Endothelial cell of umbilical vein (primary cell): ENCODE measurements around the gene MRNIP. TPM values are rescaled to one million over a fixed set of nuclear protein-coding genes. Genes with fewer than 3 reads are reported as not detected.

Experiments
- BruUV-seq: library from RNA; stranded (reverse); fragments of 400-500 nt; replicated peaks from 2 replicates; lab custom pipeline; 2021; lab: Mats Ljungman, UMichigan
- CTCF ChIA-PET: fragments of 300-600, 350-600 bp; sonication (Branson Sonifier 250); formaldehyde crosslinking; loops from one replicate; lab custom pipeline; 2021; ENCODE audit warnings: antibody characterized with exemption, inconsistent platforms; lab: Charles Lee
- POLR2A ChIA-PET: fragments of 300-600, 350-600 bp; sonication (Branson Sonifier 250); formaldehyde crosslinking; loops from one replicate; lab custom pipeline; 2021; ENCODE audit warnings: antibody characterized with exemption, inconsistent platforms; lab: Charles Lee
- DNase-seq: peaks from one replicate; pipeline ENCODE4 v3.0.0-alpha.2; 2011; ENCODE audit warnings: low read depth, low spot score
- FAIRE-seq: peaks from 2 replicates; lab custom pipeline; 2011; peaks lifted over from hg19 to GRCh38; lab: Jason Lieb, UNC
- H2AFZ ChIP-seq: 2 replicates; pipeline ENCODE4 v1.6.0; 2012; ENCODE audit warnings: low read depth, low read length, control low read depth, inconsistent platforms
- H3K27ac ChIP-seq: 2 replicates; pipeline ENCODE4 v1.5.1; 2011; ENCODE audit warnings: low read depth, mild to moderate bottlenecking, control low read depth, low read length, moderate library complexity; ENCODE audit not compliant: insufficient read depth
- H3K27me3 ChIP-seq, 2 experiments: 2 replicates each; pipeline versions ENCODE4 v1.6.0 to v1.6.1; 2011; ENCODE audit warnings: low read length in 2 of 2, mixed read lengths in 1 of 2; ENCODE audit not compliant: control insufficient read depth in 2 of 2, insufficient read depth in 2 of 2
- H3K36me3 ChIP-seq, 2 experiments: 2 replicates in 1 of 2; 3 replicates in 1 of 2; pipeline ENCODE4 v1.5.1; 2011; ENCODE audit warnings: low read length in 2 of 2, mild to moderate bottlenecking in 1 of 2, moderate library complexity in 1 of 2; ENCODE audit not compliant: control insufficient read depth in 2 of 2, insufficient read depth in 2 of 2; ENCODE audit errors: extremely low read depth in 1 of 2
- H3K4me1 ChIP-seq: 3 replicates; pipeline ENCODE4 v1.5.1; 2011; ENCODE audit warnings: mild to moderate bottlenecking, low read length; ENCODE audit not compliant: control insufficient read depth, insufficient read depth; ENCODE audit errors: extremely low read depth
- H3K4me2 ChIP-seq: 2 replicates; pipeline ENCODE4 v1.6.1; 2011; ENCODE audit warnings: low read length, control low read depth, mixed read lengths; ENCODE audit not compliant: insufficient read depth
- H3K4me3 ChIP-seq, 3 experiments: fragments of 200-600 bp in 1 of 3; sonication (generic), shearing (Covaris generic) in 1 of 3; replicated peaks in 1 of 3; 2 replicates each; pipeline ENCODE4 v1.5.1; 2011 to 2016; ENCODE audit warnings: control low read depth in 3 of 3, low read length in 3 of 3, mild to moderate bottlenecking in 2 of 3, inconsistent platforms in 1 of 3, low read depth in 1 of 3, moderate library complexity in 1 of 3; ENCODE audit not compliant: insufficient read depth in 1 of 3
- H3K79me2 ChIP-seq: 2 replicates; pipeline ENCODE4 v1.6.0; 2012; ENCODE audit warnings: low read length, inconsistent platforms; ENCODE audit not compliant: control insufficient read depth, insufficient read depth
- H3K9ac ChIP-seq: replicated peaks from 2 replicates; pipeline ENCODE3; 2011; ENCODE audit warnings: low read length, control low read depth; ENCODE audit not compliant: insufficient read depth; ENCODE audit errors: extremely low read depth
- H3K9me1 ChIP-seq: replicated peaks from 3 replicates; pipeline ENCODE4 v1.6.0; 2011; ENCODE audit warnings: mild to moderate bottlenecking, low read length; ENCODE audit not compliant: control insufficient read depth, insufficient read depth; ENCODE audit errors: extremely low read depth
- H3K9me3 ChIP-seq: replicated peaks from 2 replicates; pipeline ENCODE4 v1.5.1; 2012; ENCODE audit warnings: low read length, inconsistent platforms; ENCODE audit not compliant: control insufficient read depth, insufficient read depth
- H4K20me1 ChIP-seq: replicated peaks from 2 replicates; pipeline ENCODE3; 2011; ENCODE audit warnings: mild to moderate bottlenecking, low read length; ENCODE audit not compliant: control insufficient read depth, insufficient read depth; ENCODE audit errors: extremely low read depth
- FOS ChIP-seq: IDR thresholded peaks from 2 replicates; pipeline ENCODE4 v1.6.1; 2011; ENCODE audit warnings: mild to moderate bottlenecking, low read length, moderate library complexity, borderline replicate concordance; ENCODE audit not compliant: insufficient read depth
- GATA2 ChIP-seq: IDR thresholded peaks from 2 replicates; pipeline ENCODE4 v1.7.0; 2011; ENCODE audit warnings: low read depth, mild to moderate bottlenecking, moderate library complexity, mixed read lengths, low read length; ENCODE audit not compliant: insufficient read length, insufficient read depth
- MYC ChIP-seq: IDR thresholded peaks from one replicate; pipeline ENCODE4 v1.6.1; 2011; ENCODE audit warnings: mild to moderate bottlenecking, low read depth, low read length
- POLR2A ChIP-seq: IDR thresholded peaks from 2 replicates; pipeline ENCODE4 v1.6.1; 2012; ENCODE audit warnings: low read depth, mild to moderate bottlenecking, control low read depth, low read length
- POLR2AphosphoS5 ChIP-seq: IDR thresholded peaks from 2 replicates; pipeline ENCODE4 v1.6.1; 2012; ENCODE audit warnings: low read depth, mild to moderate bottlenecking, control low read depth, low read length, moderate library complexity; ENCODE audit not compliant: insufficient read depth
- dilution Hi-C: fragments of 300-500 bp; cut with MboI; formaldehyde crosslinking; loops from one replicate; pipeline ENCODE4 v1.15.0; 2019; ENCODE audit warnings: low sequenced_read_pairs; ENCODE audit not compliant: extremely low pct_ligation_motif_present
- intact Hi-C: fragments of 100-400 bp; cut with micrococcal nuclease; formaldehyde crosslinking; loops from one replicate; pipeline ENCODE4 v1.10.0; 2022
- polyA plus RNA-seq, 4 experiments: library from polyadenylated mRNA; depleted of rRNA in 3 of 4; stranded (reverse) in 3 of 4; unstranded in 1 of 4; fragments of >200 nt; gene quantifications; 2 replicates each; pipeline versions ENCODE4 v1.2.1 to v1.2.3, GENCODE V29; 2011 to 2012; ENCODE audit warnings: missing spikeins in 1 of 4
- total RNA-seq: library from RNA; stranded (reverse); gene quantifications from 2 replicates; pipeline ENCODE4 v1.2.3, GENCODE V29; 2021

Gene MRNIP
- total and polyA plus RNA-seq, 2 donors (not counting 3 experiments of a cell fraction or from before 2014, with no cell fraction given): 17.1 to 19.1 TPM

- Histone ChIP-seq H3K27ac (no peak overlapping the region), H3K9me3 (no peaks in the 10 kb centered on the region), H3K4me1 (no peaks in the 10 kb centered on the region), H4K20me1 (no peaks in the 10 kb centered on the region), H3K79me2 (peaks cover 2% of the 10 kb centered on the region), H2AFZ (no peak overlapping the region), H3K9me1 (no peaks in the 10 kb centered on the region), H3K27me3 (no peaks in the 10 kb centered on the region), H3K9ac (no peak overlapping the region), H3K36me3 (peaks cover 18 to 61% of the 10 kb centered on the region in 2 experiments), H3K4me3 (no peak overlapping the region), H3K4me2 (no peak overlapping the region)
- TF ChIP-seq MYC: no peak
- TF ChIP-seq FOS: no peak
- peak; percentile 44 for TF ChIP-seq POLR2A
- intact Hi-C loops (no loop called here), dilution Hi-C loops (no loop called here)
- CTCF ChIA-PET: interaction anchor here (1.5 kb wide), 1 partner anchor 30 kb away, joined by 3 read pairs; no protein-coding TSS in a partner anchor
- FAIRE-seq (no peak), DNase-seq (no peak)
- POLR2A ChIA-PET: interaction anchor here (1.1 kb wide), 1 partner anchor 11 kb away, joined by 3 read pairs; the partner anchor contains the start of gene SQSTM1
- no TSS peak for BruUV-seq
These were observed 26.4 kb downstream of the MRNIP start for GRCh38 chr5:179832039-179832745.

GRCh38 chr5:179830818-179831468 is 27.7 kb downstream of the MRNIP start:
- no peak overlapping the region for H2AFZ ChIP-seq
- H4K20me1 ChIP-seq: no peaks in the 10 kb centered on the region
- dilution Hi-C loops: no loop called here
- ChIA-PET POLR2A (no interaction called here), CTCF (interaction anchor here (0.9 to 2.2 kb wide), 3 partner anchors 29 to 68 kb away, joined by 3 to 9 read pairs (median 3); no protein-coding TSS in a partner anchor)
- H3K4me1 ChIP-seq: no peaks in the 10 kb centered on the region
- H3K27ac ChIP-seq: no peak overlapping the region
- peaks cover 5% of the 10 kb centered on the region for H3K79me2 ChIP-seq
- no peaks in the 10 kb centered on the region for H3K9me3 ChIP-seq
- no peak overlapping the region for H3K4me3 ChIP-seq
- H3K4me2 ChIP-seq: no peak overlapping the region
- no peak overlapping the region for H3K9ac ChIP-seq
- peaks cover 19 to 56% of the 10 kb centered on the region in 2 experiments for H3K36me3 ChIP-seq
- no peak for TF ChIP-seq POLR2AphosphoS5
- no peak for TF ChIP-seq MYC
- no peak for TF ChIP-seq POLR2A
- no peak for TF ChIP-seq GATA2
- TF ChIP-seq FOS: no peak
- H3K27me3 ChIP-seq: no peaks in the 10 kb centered on the region
- no peak for DNase-seq
- BruUV-seq: no TSS peak
- no peak for FAIRE-seq
- no peaks in the 10 kb centered on the region for H3K9me1 ChIP-seq
- intact Hi-C loops: no loop called here
